ENCODE results near the gene KIF26B. TPM values are rescaled to one million over a fixed set of nuclear protein-coding genes. Genes with fewer than 3 reads are reported as not detected.

KIF26B gene
- total and polyA plus RNA-seq, 10 of the 15 experiments (the other 5 are each of a cell fraction or from before 2014, with no cell fraction given), result 0.35 to 11.6 (median 2.2) TPM

- no peak for TF ChIP-seq ZBTB4 (CRISPR knock-in tag; IDR thresholded peaks at IDR 0.05)
- no peak for TF ChIP-seq SIX5 (IDR thresholded peaks at IDR 0.05; ENCODE audit: low read depth, low read length, severe bottlenecking)
- TF ChIP-seq MTA2 (IDR thresholded peaks at IDR 0.05; ENCODE audit: low read depth), result no peak
- no peak for TF ChIP-seq IKZF1 (conservative IDR thresholded peaks at IDR 0.05)
- TF ChIP-seq HDAC2 (IDR thresholded peaks at IDR 0.05), result no peak
- no peak for TF ChIP-seq SKIL (IDR thresholded peaks at IDR 0.05; ENCODE audit: low read depth, poor library complexity, severe bottlenecking)
- no peak for TF ChIP-seq ZBED1 (IDR thresholded peaks at IDR 0.05; ENCODE audit: borderline replicate concordance)
These were observed 266.1 kb downstream of the KIF26B start (continued) for GRCh38 chr1:245420926-245421325.

- no peak overlapping the region for H3K4me2 ChIP-seq (ENCODE audit: control insufficient read depth, insufficient read depth)
- H3K4me1 ChIP-seq (ENCODE audit: control insufficient read depth, insufficient read depth, low read length), result no peaks in the 10 kb centered on the region
- no peak overlapping the region for H2AFZ ChIP-seq (ENCODE audit: control insufficient read depth, low read depth, low read length)
- POLR2A ChIA-PET, result no interaction called here
- H3K9me3 ChIP-seq (replicated peaks; ENCODE audit: control insufficient read depth, insufficient read depth, low read length), result no peaks in the 10 kb centered on the region
- BruUV-seq (replicated peaks), result no TSS peak
- SMC1A ChIA-PET (ENCODE audit: uncharacterized antibody, unreplicated experiment), result interaction anchor here (1.4 kb wide), 1 partner anchor 8 kb away, joined by 3 read pairs; no protein-coding TSS in a partner anchor
- intact Hi-C loops (cut with micrococcal nuclease; ENCODE audit: unreplicated experiment) (no loop called here), in situ Hi-C loops (cut with MboI) (no loop called here)
- H3K9ac ChIP-seq (ENCODE audit: control insufficient read depth, insufficient read depth, low read length), result no peak overlapping the region
- WGBS (ENCODE audit: insufficient coverage, insufficient replicate concordance, low lambda C conversion rate, missing lambda C conversion rate), result 5% methylated on average over 4 of the region's 4 CpGs
- H3K79me2 ChIP-seq (ENCODE audit: control insufficient read depth, insufficient read depth, low read length), result no peaks in the 10 kb centered on the region
- H3K27ac ChIP-seq (ENCODE audit: control insufficient read depth, insufficient read depth), result no peak overlapping the region
- no peaks in the 10 kb centered on the region for H3K36me3 ChIP-seq (ENCODE audit: control insufficient read depth in 2 of 2, insufficient read depth in 2 of 2, low read length in 1 of 2)
- CTCF ChIA-PET, result no interaction called here
- no peak overlapping the region for H3K4me3 ChIP-seq
- no peak for ATAC-seq
- FAIRE-seq, result no peak
- no peak for DNase-seq (ENCODE audit: low read depth, low spot score)
- RAD21 ChIA-PET (ENCODE audit: unreplicated experiment), result no interaction called here
- H4K20me1 ChIP-seq (ENCODE audit: control insufficient read depth, insufficient read depth), result no peaks in the 10 kb centered on the region
- no peaks in the 10 kb centered on the region; a peak in 1 of 4 replicates for H3K27me3 ChIP-seq (replicated peaks in 1 of 2; ENCODE audit: control insufficient read depth in 2 of 2, insufficient read depth in 2 of 2, low read length in 1 of 2)
- no peak for TF ChIP-seq CREB1 (IDR thresholded peaks at IDR 0.05; ENCODE audit: low read depth)
- no peak for TF ChIP-seq SIX5 (IDR thresholded peaks at IDR 0.05; ENCODE audit: low read depth, low read length, severe bottlenecking)
- no peak for TF ChIP-seq BHLHE40 (IDR thresholded peaks at IDR 0.05; ENCODE audit: borderline replicate concordance in 1 of 2, low read depth in 2 of 2, low read length in 1 of 2)
- TF ChIP-seq FOXK2 (IDR thresholded peaks at IDR 0.05), result no peak
- no peak for TF ChIP-seq IKZF2 (IDR thresholded peaks at IDR 0.05)
- no peak for TF ChIP-seq POLR2A (IDR thresholded peaks at IDR 0.05; ENCODE audit: low read depth, low read length)
- no peak for TF ChIP-seq SRF (IDR thresholded peaks at IDR 0.05; ENCODE audit: low read depth in 2 of 2, low read length in 2 of 2)
- no peak for TF ChIP-seq DPF2 (IDR thresholded peaks at IDR 0.05)
- TF ChIP-seq ATF3 (IDR thresholded peaks at IDR 0.05; ENCODE audit: borderline replicate concordance, extremely low read depth, low read depth, low read length), result no peak
- no peak for TF ChIP-seq CEBPZ (IDR thresholded peaks at IDR 0.05; ENCODE audit: low read depth, low read length)
These were observed 273.9 kb downstream of the KIF26B start for GRCh38 chr1:245428681-245429080.
